Measurements from ENCODE around the gene SLC27A3. TPM values are rescaled to one million over a fixed set of nuclear protein-coding genes. Genes with fewer than 3 reads are reported as not detected.

Gene SLC27A3
- 10 to 100 TPM in 2 of 4 donors, 1 to 10 TPM in 2; 5.4 to 50.4 (median 16.9) TPM for polyA plus RNA-seq
- long read RNA-seq, donor 1, result 0 reads
- long read RNA-seq, donor 2, full-length matches to known transcripts, result 2 of 2 reads
- long read RNA-seq, donor 2, partial matches to known transcripts, result 0 of 2 reads
- long read RNA-seq, donor 2, other reads (novel, unspliced or antisense), result 0 of 2 reads
- long read RNA-seq, donor 3, partial matches to known transcripts, result 0 of 1 reads
- long read RNA-seq, donor 3, other reads (novel, unspliced or antisense), result 0 of 1 reads
- long read RNA-seq, donor 4, partial matches to known transcripts, result 0 of 1 reads
- long read RNA-seq, donor 4, other reads (novel, unspliced or antisense), result 0 of 1 reads
- long read RNA-seq, donor 5, partial matches to known transcripts, result 0 of 1 reads
- long read RNA-seq, donor 5, other reads (novel, unspliced or antisense), result 0 of 1 reads
- long read RNA-seq, donor 6, partial matches to known transcripts, result 0 of 2 reads
- long read RNA-seq, donor 6, other reads (novel, unspliced or antisense), result 0 of 2 reads
- long read RNA-seq, donor 7, result 0 reads
- long read RNA-seq, donor 8, result 0 reads
- long read RNA-seq, donor 9, result 0 reads
- long read RNA-seq, donor 10, transcript SLC27A3-201 (10 exons, 3,351 nt), result major isoform, 5 of 7 reads
- long read RNA-seq, donor 10, partial matches to known transcripts, result 0 of 7 reads
- long read RNA-seq, donor 10, other reads (novel, unspliced or antisense), result 0 of 7 reads

- peaks cover 0 to 75% (median 6%) of the 10 kb centered on the region in 3 donors for H3K36me3 ChIP-seq (ENCODE audit: control insufficient read depth in 3 of 3, insufficient read depth in 2 of 3, low read depth in 1 of 3, low read length in 3 of 3)
- H3K9me3 ChIP-seq (ENCODE audit: control insufficient read depth in 2 of 2, insufficient read depth in 1 of 2, low read depth in 1 of 2, low read length in 1 of 2), result no peaks in the 10 kb centered on the region
- FAIRE-seq (no peak), DNase-seq (peak in 1 of 2 donors; percentile 60)
- H3K4me1 ChIP-seq (ENCODE audit: control insufficient read depth in 3 of 3, insufficient read depth in 2 of 3, low read depth in 1 of 3, low read length in 2 of 3), result peaks cover 0 to 21% (median 8%) of the 10 kb centered on the region in 3 donors
- 5 to 6% (median 6%) methylated on average over 28 to 35 of the region's 35 CpGs for WGBS, 3 donors
- H3K27me3 ChIP-seq (ENCODE audit: control insufficient read depth in 3 of 3, insufficient read depth in 3 of 3, low read length in 3 of 3), result no peaks in the 10 kb centered on the region
- peak within 1 kb of the TSS; percentile 43 to 86 (median 83) for H3K27ac ChIP-seq (ENCODE audit: low read depth in 1 of 3, low read length in 2 of 3)
- H3K4me3 ChIP-seq (ENCODE audit: low read depth in 1 of 3, low read length in 3 of 3), result peak within 1 kb of the TSS; percentile 60 to 79 (median 60)
These were observed at the start of gene SLC27A3 for GRCh38 chr1:153774780-153775457. TSS of gene SLC27A3 (plus strand) at chr1:153775407. CDS start at chr1:153775498, 91 bp downstream.

GRCh38 chr1:153727463-153728304 is 47.5 kb upstream of the SLC27A3 start, which contains the start of gene INTS3:
TSS of gene INTS3 (plus strand) at chr1:153728050. CDS start at chr1:153728635, 585 bp downstream.
- Histone ChIP-seq H3K36me3 (ENCODE audit: control insufficient read depth in 3 of 3, insufficient read depth in 2 of 3, low read depth in 1 of 3, low read length in 3 of 3) (peaks cover 0 to 4% (median 0%) of the 10 kb centered on the region in 3 donors), H3K4me3 (ENCODE audit: low read depth in 1 of 3, low read length in 3 of 3) (peak within 1 kb of the TSS; percentile 74 to 96 (median 82)), H3K27me3 (ENCODE audit: control insufficient read depth in 3 of 3, insufficient read depth in 3 of 3, low read length in 3 of 3) (no peaks in the 10 kb centered on the region), H3K27ac (ENCODE audit: low read depth in 1 of 3, low read length in 2 of 3) (peak within 1 kb of the TSS; percentile 94 to 98 (median 97)), H3K4me1 (ENCODE audit: control insufficient read depth in 3 of 3, insufficient read depth in 2 of 3, low read depth in 1 of 3, low read length in 2 of 3) (peaks cover 0 to 12% (median 0%) of the 10 kb centered on the region in 3 donors), H3K9me3 (ENCODE audit: control insufficient read depth in 2 of 2, insufficient read depth in 1 of 2, low read depth in 1 of 2, low read length in 1 of 2) (no peaks in the 10 kb centered on the region)
- DNase-seq (peak; percentile 100), FAIRE-seq (no peak)
- WGBS, 3 donors, result 0 to 1% (median 1%) methylated on average over 41 to 49 of the region's 49 CpGs

- Histone ChIP-seq H3K9me3 (ENCODE audit: control insufficient read depth in 2 of 2, insufficient read depth in 1 of 2, low read depth in 1 of 2, low read length in 1 of 2) (no peaks in the 10 kb centered on the region), H3K4me3 (ENCODE audit: low read depth in 1 of 3, low read length in 3 of 3) (peak overlapping the region; percentile 74 to 96 (median 82)), H3K4me1 (ENCODE audit: control insufficient read depth in 3 of 3, insufficient read depth in 2 of 3, low read depth in 1 of 3, low read length in 2 of 3) (peaks cover 0 to 12% (median 0%) of the 10 kb centered on the region in 3 donors), H3K27ac (ENCODE audit: low read depth in 1 of 3, low read length in 2 of 3) (peak overlapping the region; percentile 94 to 98 (median 97)), H3K36me3 (ENCODE audit: control insufficient read depth in 3 of 3, insufficient read depth in 2 of 3, low read depth in 1 of 3, low read length in 3 of 3) (peaks cover 0 to 7% (median 0%) of the 10 kb centered on the region in 3 donors), H3K27me3 (ENCODE audit: control insufficient read depth in 3 of 3, insufficient read depth in 3 of 3, low read length in 3 of 3) (no peaks in the 10 kb centered on the region)
- DNase-seq, result peak; percentile 49 to 70
- WGBS, 3 donors, result 0 to 1% (median 1%) methylated on average over 18 to 19 of the region's 19 CpGs
- no peak for FAIRE-seq
These were observed 46.7 kb upstream of the SLC27A3 start for GRCh38 chr1:153728305-153729066.

- Histone ChIP-seq H3K27ac (ENCODE audit: low read depth in 1 of 3, low read length in 2 of 3) (peak overlapping the region in 2 of 3 donors; percentile 6 to 60), H3K36me3 (ENCODE audit: control insufficient read depth in 3 of 3, insufficient read depth in 2 of 3, low read depth in 1 of 3, low read length in 3 of 3) (peaks cover 0 to 12% (median 0%) of the 10 kb centered on the region in 3 donors), H3K9me3 (ENCODE audit: control insufficient read depth in 2 of 2, insufficient read depth in 1 of 2, low read depth in 1 of 2, low read length in 1 of 2) (no peaks in the 10 kb centered on the region), H3K27me3 (ENCODE audit: control insufficient read depth in 3 of 3, insufficient read depth in 3 of 3, low read length in 3 of 3) (no peaks in the 10 kb centered on the region), H3K4me3 (ENCODE audit: low read depth in 1 of 3, low read length in 3 of 3) (no peak overlapping the region), H3K4me1 (ENCODE audit: control insufficient read depth in 3 of 3, insufficient read depth in 2 of 3, low read depth in 1 of 3, low read length in 2 of 3) (peaks cover 0 to 15% (median 0%) of the 10 kb centered on the region in 3 donors)
- DNase-seq (no peak), FAIRE-seq (no peak)
- WGBS, 3 donors, result 58 to 60% (median 59%) methylated on average over 5 of the region's 5 CpGs
These were observed 44.7 kb upstream of the SLC27A3 start for GRCh38 chr1:153730468-153730988.

GRCh38 chr1:153733970-153734369 is 41.2 kb upstream of the SLC27A3 start:
- WGBS, 3 donors, result 66 to 80% (median 74%) methylated on average over 1 of the region's 1 CpG
- FAIRE-seq, result no peak

GRCh38 chr1:153734396-153735089 is 40.7 kb upstream of the SLC27A3 start:
- Histone ChIP-seq H3K27me3 (ENCODE audit: control insufficient read depth in 3 of 3, insufficient read depth in 3 of 3, low read length in 3 of 3) (no peaks in the 10 kb centered on the region), H3K4me1 (ENCODE audit: control insufficient read depth in 3 of 3, insufficient read depth in 2 of 3, low read depth in 1 of 3, low read length in 2 of 3) (peaks cover 0 to 10% (median 0%) of the 10 kb centered on the region in 3 donors), H3K36me3 (ENCODE audit: control insufficient read depth in 3 of 3, insufficient read depth in 2 of 3, low read depth in 1 of 3, low read length in 3 of 3) (peaks cover 0 to 27% (median 0%) of the 10 kb centered on the region in 3 donors), H3K4me3 (ENCODE audit: low read depth in 1 of 3, low read length in 3 of 3) (no peak overlapping the region), H3K27ac (ENCODE audit: low read depth in 1 of 3, low read length in 2 of 3) (no peak overlapping the region), H3K9me3 (ENCODE audit: control insufficient read depth in 2 of 2, insufficient read depth in 1 of 2, low read depth in 1 of 2, low read length in 1 of 2) (no peaks in the 10 kb centered on the region)
- no peak for DNase-seq
- WGBS, 3 donors, result 78 to 95% (median 87%) methylated on average over 3 of the region's 3 CpGs
- no peak for FAIRE-seq

More at GRCh38 chr1:153733970-153734369, 41.2 kb upstream of the SLC27A3 start:
- Histone ChIP-seq H3K36me3 (ENCODE audit: control insufficient read depth in 3 of 3, insufficient read depth in 2 of 3, low read depth in 1 of 3, low read length in 3 of 3) (peaks cover 0 to 22% (median 0%) of the 10 kb centered on the region in 3 donors), H3K27ac (ENCODE audit: low read depth in 1 of 3, low read length in 2 of 3) (no peak overlapping the region), H3K9me3 (ENCODE audit: control insufficient read depth in 2 of 2, insufficient read depth in 1 of 2, low read depth in 1 of 2, low read length in 1 of 2) (no peaks in the 10 kb centered on the region), H3K4me3 (ENCODE audit: low read depth in 1 of 3, low read length in 3 of 3) (no peak overlapping the region), H3K27me3 (ENCODE audit: control insufficient read depth in 3 of 3, insufficient read depth in 3 of 3, low read length in 3 of 3) (no peaks in the 10 kb centered on the region), H3K4me1 (ENCODE audit: control insufficient read depth in 3 of 3, insufficient read depth in 2 of 3, low read depth in 1 of 3, low read length in 2 of 3) (peaks cover 0 to 14% (median 0%) of the 10 kb centered on the region in 3 donors)
- DNase-seq, result no peak

All from small intestine (tissue), 16 donors.